ENCODE data around the gene CHRNA10. TPM values are rescaled to one million over a fixed set of nuclear protein-coding genes. Genes with fewer than 3 reads are reported as not detected.

CHRNA10 gene
- total RNA-seq, 4 donors from 2014 or later = 0.54 to 2.3 (median 1.6) TPM

DNA sequence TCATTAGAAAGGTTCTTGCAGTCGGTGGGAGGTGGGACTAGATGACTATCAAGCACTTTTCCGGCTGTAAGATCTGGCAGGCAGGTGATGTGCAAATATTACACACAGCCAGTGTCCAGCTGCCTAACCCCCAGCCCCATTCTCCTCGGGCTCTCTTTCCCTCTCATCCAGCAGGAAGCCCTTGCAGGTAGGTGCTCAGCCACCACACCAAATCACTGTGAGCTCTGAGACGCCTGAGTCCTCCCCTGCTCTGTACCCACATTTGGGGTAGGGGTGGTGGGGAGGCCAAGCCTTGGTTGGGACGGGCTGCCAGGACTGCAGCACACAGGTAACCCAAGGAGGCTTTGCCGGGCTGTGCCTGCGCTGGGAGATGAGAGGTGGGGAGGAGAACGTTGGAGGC lies 30.0 kb downstream of the CHRNA10 start:
- no peaks in the 10 kb centered on the region for H3K9me3 ChIP-seq
- no peak for TF ChIP-seq POLR2A (IDR thresholded peaks at IDR 0.05)
- TF ChIP-seq, protein P1, sequence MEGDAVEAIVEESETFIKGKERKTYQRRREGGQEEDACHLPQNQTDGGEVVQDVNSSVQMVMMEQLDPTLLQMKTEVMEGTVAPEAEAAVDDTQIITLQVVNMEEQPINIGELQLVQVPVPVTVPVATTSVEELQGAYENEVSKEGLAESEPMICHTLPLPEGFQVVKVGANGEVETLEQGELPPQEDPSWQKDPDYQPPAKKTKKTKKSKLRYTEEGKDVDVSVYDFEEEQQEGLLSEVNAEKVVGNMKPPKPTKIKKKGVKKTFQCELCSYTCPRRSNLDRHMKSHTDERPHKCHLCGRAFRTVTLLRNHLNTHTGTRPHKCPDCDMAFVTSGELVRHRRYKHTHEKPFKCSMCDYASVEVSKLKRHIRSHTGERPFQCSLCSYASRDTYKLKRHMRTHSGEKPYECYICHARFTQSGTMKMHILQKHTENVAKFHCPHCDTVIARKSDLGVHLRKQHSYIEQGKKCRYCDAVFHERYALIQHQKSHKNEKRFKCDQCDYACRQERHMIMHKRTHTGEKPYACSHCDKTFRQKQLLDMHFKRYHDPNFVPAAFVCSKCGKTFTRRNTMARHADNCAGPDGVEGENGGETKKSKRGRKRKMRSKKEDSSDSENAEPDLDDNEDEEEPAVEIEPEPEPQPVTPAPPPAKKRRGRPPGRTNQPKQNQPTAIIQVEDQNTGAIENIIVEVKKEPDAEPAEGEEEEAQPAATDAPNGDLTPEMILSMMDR (IDR thresholded peaks at IDR 0.05) = no peak
- intact Hi-C loops (cut with DNase I) = no loop called here
- no peak overlapping the region for H3K4me3 ChIP-seq (replicated peaks in 1 of 3)
- no peak overlapping the region for H3K27ac ChIP-seq
- peaks cover 13% of the 10 kb centered on the region in 2 donors for H3K4me1 ChIP-seq
- WGBS, 2 donors = 59 to 67% methylated on average over 8 of the region's 8 CpGs
- H3K27me3 ChIP-seq = no peaks in the 10 kb centered on the region
- DNase-seq = no peak
- H3K36me3 ChIP-seq = no peaks in the 10 kb centered on the region

DNA sequence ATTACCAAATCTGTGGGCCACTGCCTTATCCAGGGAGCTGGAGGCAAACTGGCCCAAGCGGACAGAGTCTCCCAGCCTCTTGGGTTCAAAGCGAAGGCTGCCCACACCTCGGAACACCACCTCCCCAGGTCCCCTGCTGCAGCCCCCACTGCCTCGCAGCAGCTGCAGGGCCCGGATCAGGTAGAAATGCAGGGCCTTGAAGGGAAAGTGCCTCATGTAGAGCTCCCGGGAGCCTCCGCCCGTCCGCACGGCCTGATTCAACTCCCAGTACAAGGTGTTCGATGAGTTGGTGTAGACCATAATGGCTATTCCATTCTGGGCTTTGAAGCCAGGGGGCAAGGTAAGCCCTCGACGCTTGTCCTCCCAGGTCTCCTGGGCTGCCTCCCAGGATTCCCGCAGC lies 31.3 kb downstream of the CHRNA10 start:
- Histone ChIP-seq H3K27me3 (no peaks in the 10 kb centered on the region), H3K4me1 (peaks cover 13% of the 10 kb centered on the region in 2 donors), H3K27ac (no peak overlapping the region), H3K4me3 (replicated peaks in 1 of 3) (no peak overlapping the region), H3K36me3 (no peaks in the 10 kb centered on the region), H3K9me3 (no peaks in the 10 kb centered on the region)
- TF ChIP-seq, protein P1 (IDR thresholded peaks at IDR 0.05) = no peak
- no peak for TF ChIP-seq POLR2A (IDR thresholded peaks at IDR 0.05)
- 92 to 96% methylated on average over 4 to 10 of the region's 14 CpGs for WGBS, 2 donors
- intact Hi-C loops (cut with DNase I) = no loop called here
- DNase-seq = no peak

DNA sequence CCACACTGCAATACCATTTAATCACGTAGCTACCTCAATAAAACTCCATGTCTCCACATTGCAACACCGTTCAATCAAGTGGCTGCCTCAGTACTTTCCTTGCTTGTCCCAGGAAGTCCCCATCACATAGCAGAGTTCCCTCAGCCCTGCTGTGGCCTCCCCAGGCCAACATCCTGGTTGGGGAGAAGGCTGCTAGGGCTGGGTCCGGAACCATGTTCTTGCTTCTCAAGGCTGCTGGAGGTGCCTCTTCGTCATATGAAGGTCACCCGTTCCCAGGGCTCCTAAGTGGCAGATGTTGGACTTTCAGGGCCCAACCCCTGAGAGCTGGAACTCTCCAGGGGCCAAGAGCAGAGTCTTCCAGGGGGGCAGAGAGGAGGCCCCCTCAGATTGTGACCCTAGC lies 32.7 kb downstream of the CHRNA10 start:
- H3K9me3 ChIP-seq = no peaks in the 10 kb centered on the region
- H3K4me3 ChIP-seq (replicated peaks in 1 of 3) = no peak overlapping the region
- intact Hi-C loops (cut with DNase I) = no loop called here
- DNase-seq = no peak
- TF ChIP-seq, protein P1 (IDR thresholded peaks at IDR 0.05) = no peak
- no peak for TF ChIP-seq POLR2A (IDR thresholded peaks at IDR 0.05)
- 92 to 96% methylated on average over 5 of the region's 5 CpGs for WGBS, 2 donors
- H3K27ac ChIP-seq = no peak overlapping the region
- no peaks in the 10 kb centered on the region for H3K27me3 ChIP-seq
- H3K36me3 ChIP-seq = no peaks in the 10 kb centered on the region
- peaks cover 12 to 13% of the 10 kb centered on the region in 2 donors for H3K4me1 ChIP-seq

DNA sequence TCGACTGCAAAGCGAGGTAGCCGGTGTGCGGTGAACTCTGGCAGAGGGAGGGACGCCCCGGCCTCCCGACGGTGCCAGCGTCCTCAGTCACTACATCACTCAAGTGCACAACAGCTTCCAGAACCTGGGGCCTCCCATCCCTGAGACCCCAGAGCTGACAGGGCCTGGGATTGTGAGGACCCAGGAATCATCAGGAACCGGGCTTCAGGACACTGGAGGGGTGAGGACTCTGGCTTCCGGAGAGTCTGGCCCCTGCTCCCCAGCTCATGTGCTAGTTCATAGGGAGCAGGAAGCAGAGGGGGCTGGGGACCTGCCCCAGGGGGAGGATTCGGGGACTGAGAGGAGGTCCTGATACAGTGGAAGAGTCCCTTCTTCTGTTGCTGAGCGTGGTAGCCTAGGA lies 34.0 kb downstream of the CHRNA10 start:
- no peak for TF ChIP-seq POLR2A (IDR thresholded peaks at IDR 0.05)
- TF ChIP-seq, protein P1 (IDR thresholded peaks at IDR 0.05) = no peak
- Histone ChIP-seq H3K27me3 (no peaks in the 10 kb centered on the region), H3K9me3 (no peaks in the 10 kb centered on the region), H3K27ac (no peak overlapping the region), H3K36me3 (no peaks in the 10 kb centered on the region), H3K4me1 (peaks cover 0 to 2% of the 10 kb centered on the region in 2 donors), H3K4me3 (replicated peaks in 1 of 3) (no peak overlapping the region)
- WGBS, 2 donors = 80 to 82% methylated on average over 10 to 13 of the region's 13 CpGs
- intact Hi-C loops (cut with DNase I) = no loop called here
- DNase-seq = no peak

DNA sequence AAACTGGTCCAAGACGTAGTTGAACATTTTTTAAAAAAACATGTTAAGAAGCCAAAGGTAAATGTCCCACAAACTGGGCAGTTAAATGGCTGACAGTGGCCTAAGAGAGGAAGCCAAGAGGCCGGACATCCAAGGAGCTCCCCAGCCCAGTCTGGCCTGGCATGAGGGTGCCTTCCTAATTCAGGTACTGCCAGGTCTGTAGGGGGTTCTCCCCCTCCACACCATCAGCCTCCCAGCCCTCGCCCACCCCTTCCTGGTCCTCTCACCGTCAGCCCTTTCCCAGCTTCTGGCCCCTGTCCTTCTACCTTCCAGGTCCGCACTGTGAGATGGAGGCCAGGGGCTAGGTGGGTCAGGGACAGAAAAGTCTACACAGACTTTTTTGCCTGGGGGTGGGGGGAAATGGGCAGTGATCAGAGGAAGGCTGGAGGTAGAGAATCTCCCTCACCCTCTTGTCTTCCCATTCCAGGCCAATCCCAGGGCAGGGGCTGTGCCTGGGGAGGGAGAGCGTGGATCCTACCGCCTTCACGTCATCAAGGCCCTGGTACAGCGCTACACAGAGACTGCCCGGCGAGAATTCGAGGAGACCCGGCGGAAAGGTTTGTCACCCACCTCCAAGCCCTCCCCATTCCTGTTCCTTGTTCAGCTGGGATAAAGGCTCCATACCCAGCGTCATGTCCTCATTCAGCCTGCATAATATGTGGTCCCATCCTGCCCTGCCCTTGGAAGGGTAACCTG lies 35.4 kb downstream of the CHRNA10 start:
- intact Hi-C loops (cut with DNase I) = no loop called here
- Histone ChIP-seq H3K27ac (no peak overlapping the region), H3K9me3 (no peaks in the 10 kb centered on the region), H3K4me1 (no peaks in the 10 kb centered on the region), H3K36me3 (no peaks in the 10 kb centered on the region), H3K4me3 (replicated peaks in 1 of 3) (no peak overlapping the region), H3K27me3 (no peaks in the 10 kb centered on the region)
- WGBS, 2 donors = 94 to 96% methylated on average over 14 to 15 of the region's 15 CpGs
- TF ChIP-seq POLR2A (IDR thresholded peaks at IDR 0.05) = no peak
- TF ChIP-seq, protein P1 (IDR thresholded peaks at IDR 0.05) = no peak
- no peak for DNase-seq

Measured in thyroid gland (tissue), 4 donors.